ENCODE data around the gene C4orf50.

C4orf50 gene

DNA sequence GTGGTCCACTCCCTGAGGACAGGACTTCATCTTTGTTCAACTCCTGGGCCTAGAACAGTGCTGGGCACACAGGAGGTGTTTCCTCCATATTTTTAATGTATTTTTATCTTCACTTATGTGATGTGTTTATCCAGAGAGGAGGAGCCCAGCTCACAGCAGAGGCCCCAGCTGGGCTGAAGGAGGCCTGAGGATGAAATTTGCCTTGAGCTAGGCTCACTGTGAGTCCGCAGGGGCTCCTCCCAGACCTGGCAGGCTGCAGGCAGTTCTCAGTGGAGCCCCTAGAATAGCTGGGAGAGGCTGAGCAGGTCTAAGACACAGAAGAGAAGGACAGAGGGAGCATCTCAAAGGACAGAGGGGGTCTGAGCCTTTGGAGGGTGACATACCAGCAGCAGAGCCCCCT is 26.8 kb downstream of the C4orf50 start:
- H3K9me3 ChIP-seq (ENCODE audit: insufficient read depth, low read length): no peaks in the 10 kb centered on the region
- no peak overlapping the region for H3K4me3 ChIP-seq (ENCODE audit: low read length)
- TF ChIP-seq, protein P1, sequence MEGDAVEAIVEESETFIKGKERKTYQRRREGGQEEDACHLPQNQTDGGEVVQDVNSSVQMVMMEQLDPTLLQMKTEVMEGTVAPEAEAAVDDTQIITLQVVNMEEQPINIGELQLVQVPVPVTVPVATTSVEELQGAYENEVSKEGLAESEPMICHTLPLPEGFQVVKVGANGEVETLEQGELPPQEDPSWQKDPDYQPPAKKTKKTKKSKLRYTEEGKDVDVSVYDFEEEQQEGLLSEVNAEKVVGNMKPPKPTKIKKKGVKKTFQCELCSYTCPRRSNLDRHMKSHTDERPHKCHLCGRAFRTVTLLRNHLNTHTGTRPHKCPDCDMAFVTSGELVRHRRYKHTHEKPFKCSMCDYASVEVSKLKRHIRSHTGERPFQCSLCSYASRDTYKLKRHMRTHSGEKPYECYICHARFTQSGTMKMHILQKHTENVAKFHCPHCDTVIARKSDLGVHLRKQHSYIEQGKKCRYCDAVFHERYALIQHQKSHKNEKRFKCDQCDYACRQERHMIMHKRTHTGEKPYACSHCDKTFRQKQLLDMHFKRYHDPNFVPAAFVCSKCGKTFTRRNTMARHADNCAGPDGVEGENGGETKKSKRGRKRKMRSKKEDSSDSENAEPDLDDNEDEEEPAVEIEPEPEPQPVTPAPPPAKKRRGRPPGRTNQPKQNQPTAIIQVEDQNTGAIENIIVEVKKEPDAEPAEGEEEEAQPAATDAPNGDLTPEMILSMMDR (IDR thresholded peaks at IDR 0.05; ENCODE audit: low read depth, low read length): no peak
- TF ChIP-seq EZH2phosphoT487 (IDR thresholded peaks at IDR 0.05; ENCODE audit: low read depth): no peak
- H3K9ac ChIP-seq (ENCODE audit: low read length): no peak overlapping the region
- H3K4me1 ChIP-seq (ENCODE audit: low read length): no peaks in the 10 kb centered on the region
- no peak overlapping the region for H3K27ac ChIP-seq (ENCODE audit: low read length)
- H3K79me2 ChIP-seq (ENCODE audit: low read length): no peaks in the 10 kb centered on the region
- H3K4me2 ChIP-seq (ENCODE audit: low read length): no peak overlapping the region
- peaks cover 3% of the 10 kb centered on the region; the same call in 1 of the 2 replicates for H3K27me3 ChIP-seq (ENCODE audit: low read depth, low read length)
- H2AFZ ChIP-seq (ENCODE audit: low read depth, low read length): no peak overlapping the region
- H3K36me3 ChIP-seq (replicated peaks; ENCODE audit: low read depth, low read length): no peaks in the 10 kb centered on the region
- no peaks in the 10 kb centered on the region for H4K20me1 ChIP-seq (ENCODE audit: insufficient read depth, low read length)

DNA sequence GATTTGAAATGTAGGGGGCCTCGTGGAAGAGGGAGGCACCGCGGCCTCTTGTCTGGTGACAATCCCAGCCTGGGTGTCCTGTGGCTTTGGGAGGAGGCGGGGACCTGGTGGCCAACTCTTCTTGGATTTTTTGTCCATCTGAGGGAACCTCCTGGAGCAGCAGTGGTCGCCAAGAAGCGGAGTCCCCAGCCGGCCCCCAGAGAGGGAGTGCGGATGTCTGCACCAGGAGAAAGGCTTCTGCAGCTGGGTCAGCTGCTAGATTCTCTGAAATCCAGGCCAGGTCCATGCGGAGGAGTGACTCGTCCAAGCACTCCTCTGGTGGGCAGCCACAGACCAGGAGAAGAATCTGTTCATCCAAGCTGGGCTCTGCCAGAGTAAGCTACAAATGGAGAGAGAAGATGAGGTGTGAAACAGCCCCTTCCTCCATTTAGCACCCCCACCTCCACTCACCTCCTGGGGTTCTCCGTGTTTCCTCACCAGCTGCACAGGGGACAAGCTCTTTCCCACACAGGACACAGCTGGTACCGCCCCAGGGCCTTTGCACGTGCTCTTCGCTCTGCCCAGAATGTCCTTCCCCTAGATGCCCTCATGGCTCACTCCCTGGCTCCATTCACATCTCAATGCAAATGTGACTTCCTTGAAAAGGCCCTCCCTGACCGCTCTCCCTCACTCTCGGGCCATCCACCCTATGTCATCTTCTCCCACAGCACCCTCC is 27.6 kb downstream of the C4orf50 start:
- H2AFZ ChIP-seq (ENCODE audit: low read depth, low read length): no peak overlapping the region
- no peaks in the 10 kb centered on the region for H3K4me1 ChIP-seq (ENCODE audit: low read length)
- no peaks in the 10 kb centered on the region for H3K36me3 ChIP-seq (replicated peaks; ENCODE audit: low read depth, low read length)
- H3K4me3 ChIP-seq (ENCODE audit: low read length): no peak overlapping the region
- H4K20me1 ChIP-seq (ENCODE audit: insufficient read depth, low read length): no peaks in the 10 kb centered on the region
- H3K9ac ChIP-seq (ENCODE audit: low read length): no peak overlapping the region
- no peaks in the 10 kb centered on the region for H3K79me2 ChIP-seq (ENCODE audit: low read length)
- no peak for TF ChIP-seq EZH2phosphoT487 (IDR thresholded peaks at IDR 0.05; ENCODE audit: low read depth)
- TF ChIP-seq, protein P1 (IDR thresholded peaks at IDR 0.05; ENCODE audit: low read depth, low read length): no peak
- H3K27me3 ChIP-seq (ENCODE audit: low read depth, low read length): peaks cover 3% of the 10 kb centered on the region; the same call in 1 of the 2 replicates
- no peak overlapping the region for H3K4me2 ChIP-seq (ENCODE audit: low read length)
- no peak overlapping the region for H3K27ac ChIP-seq (ENCODE audit: low read length)
- no peaks in the 10 kb centered on the region for H3K9me3 ChIP-seq (ENCODE audit: insufficient read depth, low read length)

DNA sequence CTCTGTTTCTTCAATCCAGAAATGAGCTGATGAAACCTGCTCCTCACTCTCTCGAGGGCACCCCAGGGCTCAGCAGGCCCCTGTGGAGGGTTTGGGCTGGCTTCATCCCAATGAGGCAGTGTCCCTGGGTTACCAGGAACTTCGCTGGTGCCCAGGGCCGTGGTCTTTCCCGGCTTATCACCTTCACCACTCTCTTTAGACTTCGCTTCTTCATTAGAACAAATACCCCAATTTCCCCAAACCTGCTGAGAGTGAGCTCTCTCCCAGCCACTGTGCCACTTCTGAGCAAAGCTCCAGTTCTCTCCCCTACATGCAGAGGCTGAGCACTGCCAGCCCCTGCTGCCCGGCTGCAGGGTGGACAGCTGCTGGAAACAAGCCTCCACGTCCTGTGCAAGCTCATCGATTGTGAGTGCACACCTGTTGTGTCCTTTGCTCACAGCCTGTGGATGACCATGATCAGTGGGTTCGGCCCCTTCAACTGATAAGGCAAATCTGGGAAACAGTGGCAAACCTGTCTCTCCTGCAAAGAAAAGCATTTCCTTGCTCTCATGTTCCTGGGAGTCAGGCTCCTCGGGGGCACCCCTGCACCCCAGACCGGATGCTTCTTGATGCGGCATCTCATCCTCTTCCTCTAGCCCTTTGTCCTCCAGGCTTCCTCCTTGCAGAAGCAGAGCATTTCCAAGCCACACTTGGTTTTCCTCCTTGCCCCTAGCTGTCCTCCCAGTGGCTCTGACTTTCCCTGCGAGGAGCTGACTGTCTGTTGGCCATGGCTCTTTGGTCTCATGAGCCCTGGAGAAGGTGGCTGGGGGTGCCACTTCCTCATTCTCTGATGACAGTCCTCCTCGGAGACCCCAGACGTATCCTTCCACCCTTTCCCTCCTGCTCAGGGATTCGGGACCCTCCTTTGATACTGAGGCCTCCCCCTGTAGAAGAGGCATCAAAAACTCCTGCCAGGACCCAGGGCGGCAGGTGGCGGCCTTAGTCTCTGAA is 28.7 kb downstream of the C4orf50 start:
- Histone ChIP-seq H2AFZ (ENCODE audit: low read depth, low read length) (no peak overlapping the region), H3K9ac (ENCODE audit: low read length) (no peak overlapping the region), H3K79me2 (ENCODE audit: low read length) (no peaks in the 10 kb centered on the region), H3K4me1 (ENCODE audit: low read length) (no peaks in the 10 kb centered on the region), H3K4me2 (ENCODE audit: low read length) (no peak overlapping the region), H4K20me1 (ENCODE audit: insufficient read depth, low read length) (no peaks in the 10 kb centered on the region), H3K4me3 (ENCODE audit: low read length) (no peak overlapping the region), H3K36me3 (replicated peaks; ENCODE audit: low read depth, low read length) (no peaks in the 10 kb centered on the region), H3K27ac (ENCODE audit: low read length) (no peak overlapping the region), H3K9me3 (ENCODE audit: insufficient read depth, low read length) (0 out of 2 replicates have a peak, but pooled peaks cover 2% of the 10 kb centered on the region), H3K27me3 (ENCODE audit: low read depth, low read length) (0 out of 2 replicates have a peak, but pooled peaks cover 3% of the 10 kb centered on the region)
- TF ChIP-seq, protein P1 (IDR thresholded peaks at IDR 0.05; ENCODE audit: low read depth, low read length): no peak
